ENCODE measurements around the gene TEX55. TPM values are rescaled to one million over a fixed set of nuclear protein-coding genes. Genes with fewer than 3 reads are reported as not detected.
"Not testable (repeated sequence)": the region's sequence is repeated elsewhere in the genome, so short reads cannot be mapped to it uniquely, and the experiment has no call there.

The TEX55 gene
- total RNA-seq, result not detected in 2 replicates

DNA sequence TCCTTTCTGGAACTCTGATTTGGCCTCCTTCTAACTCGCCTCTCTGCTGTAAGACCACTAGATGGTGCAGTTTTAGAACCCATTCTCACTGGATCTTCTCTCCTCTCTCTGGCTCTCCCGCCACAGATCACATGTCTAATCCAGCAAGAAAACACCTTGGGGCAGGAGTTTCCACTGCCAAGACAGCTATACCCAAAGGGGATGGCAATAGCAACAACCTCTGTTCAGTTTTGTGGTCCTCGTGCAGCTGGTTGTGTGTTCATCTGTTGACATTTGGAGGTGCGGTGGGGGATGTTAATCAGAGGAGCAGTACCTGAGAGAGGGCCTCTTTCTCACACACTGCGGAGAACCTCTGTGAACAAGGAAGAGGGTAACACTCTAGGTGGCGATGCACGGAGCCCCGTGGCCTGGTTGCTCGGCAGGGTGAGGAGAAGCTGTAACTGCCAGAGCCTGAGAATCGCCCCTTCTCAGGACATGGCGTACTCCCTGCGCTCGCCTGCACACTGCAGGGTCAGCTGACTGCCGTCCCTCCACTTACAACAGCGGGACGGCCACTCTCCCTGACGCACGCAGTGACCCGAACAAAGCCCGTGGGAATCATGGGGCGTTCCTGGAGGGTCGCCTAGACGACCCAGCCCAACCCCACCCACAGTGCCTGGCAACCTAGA lies at the start of gene TEX55:
TSS of gene TEX55 (plus strand) at position 666 of the 668 bp plus-strand sequence. CDS start 25 bp downstream, outside the sequence.
- Mint-ChIP-seq H3K27me3 (ENCODE audit: low read depth) (no peaks in the 10 kb centered on the region), H3K36me3 (ENCODE audit: low read depth) (no peaks in the 10 kb centered on the region), H3K4me1 (ENCODE audit: low read depth) (no peaks in the 10 kb centered on the region), H3K4me3 (ENCODE audit: low read depth) (no peak within 1 kb of the TSS), H3K9me3 (no peaks in the 10 kb centered on the region), H3K27ac (no peak within 1 kb of the TSS)
- DNase-seq (ENCODE audit: low spot score), result no peak
- intact Hi-C loops (cut with micrococcal nuclease), result loop anchor here (1.0 to 10.0 kb wide), 3 partner anchors 96 to 539 kb away; no protein-coding TSS in a partner anchor

DNA sequence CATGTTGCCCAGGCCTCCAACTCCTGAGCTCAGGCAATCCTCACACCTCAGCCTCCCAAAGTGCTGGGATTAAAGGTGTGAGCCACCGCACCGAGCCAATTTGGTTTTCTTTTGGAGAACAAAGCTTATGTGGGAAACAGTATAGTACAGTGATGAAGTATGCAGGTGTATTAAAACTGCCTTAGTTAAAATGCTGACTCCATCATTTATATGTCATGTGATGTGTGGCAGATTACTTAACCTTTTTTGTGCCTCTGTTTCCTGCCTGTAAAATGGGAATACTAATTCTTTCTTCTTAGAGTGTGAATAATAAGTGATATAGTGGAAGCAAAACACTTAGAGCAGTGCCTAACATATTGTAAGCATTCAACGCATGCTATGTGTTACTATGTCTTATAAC lies 48.0 kb upstream of the TEX55 start:
- Mint-ChIP-seq H3K27ac (no peak overlapping the region), H3K9me3 (no peaks in the 10 kb centered on the region), H3K4me3 (ENCODE audit: low read depth) (no peak overlapping the region), H3K4me1 (ENCODE audit: low read depth) (no peaks in the 10 kb centered on the region), H3K36me3 (ENCODE audit: low read depth) (no peaks in the 10 kb centered on the region), H3K27me3 (ENCODE audit: low read depth) (peaks cover 4% of the 10 kb centered on the region)
- intact Hi-C loops (cut with micrococcal nuclease), result loop anchor here (1.0 to 5.0 kb wide), 3 partner anchors 61 to 216 kb away; partner anchors contain the start of gene B4GALT4
- no peak for DNase-seq (ENCODE audit: low spot score)

DNA sequence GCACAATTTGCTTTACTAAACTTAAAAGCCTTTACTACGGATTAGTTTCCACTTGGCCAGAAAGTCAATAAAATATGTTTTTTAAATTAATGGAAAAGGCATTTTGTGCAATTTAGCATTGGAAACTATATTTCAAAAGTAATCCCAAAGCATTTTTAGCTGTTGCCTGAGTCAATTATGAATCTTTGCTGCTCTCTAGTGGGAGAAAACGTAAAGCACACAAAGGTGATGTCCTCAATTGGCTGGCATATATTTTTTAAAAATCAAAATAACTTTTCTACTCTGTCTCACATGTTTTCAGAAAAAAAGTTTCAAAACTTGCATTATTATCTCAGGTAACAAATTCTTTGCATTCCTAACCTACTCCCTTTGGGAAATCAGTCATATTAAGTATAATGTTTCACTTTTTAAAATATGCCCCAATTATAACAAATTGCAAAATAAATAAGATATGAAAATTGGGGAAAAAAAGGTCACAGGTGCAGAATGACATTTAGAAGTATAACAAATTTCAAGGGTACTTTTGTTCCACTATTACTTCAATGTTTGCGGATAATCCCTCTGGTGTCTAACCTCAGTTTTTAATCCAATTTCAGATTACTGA lies 47.2 kb upstream of the TEX55 start:
- H3K27me3 Mint-ChIP-seq (ENCODE audit: low read depth), result peaks cover 4% of the 10 kb centered on the region
- no peaks in the 10 kb centered on the region for H3K9me3 Mint-ChIP-seq
- intact Hi-C loops (cut with micrococcal nuclease), result loop anchor here (1.0 to 5.0 kb wide), 3 partner anchors 61 to 216 kb away; partner anchors contain the start of gene B4GALT4
- H3K4me3 Mint-ChIP-seq (ENCODE audit: low read depth), result no peak overlapping the region
- H3K4me1 Mint-ChIP-seq (ENCODE audit: low read depth), result no peaks in the 10 kb centered on the region
- H3K27ac Mint-ChIP-seq, result no peak overlapping the region
- DNase-seq (ENCODE audit: low spot score), result no peak
- no peaks in the 10 kb centered on the region for H3K36me3 Mint-ChIP-seq (ENCODE audit: low read depth)

DNA sequence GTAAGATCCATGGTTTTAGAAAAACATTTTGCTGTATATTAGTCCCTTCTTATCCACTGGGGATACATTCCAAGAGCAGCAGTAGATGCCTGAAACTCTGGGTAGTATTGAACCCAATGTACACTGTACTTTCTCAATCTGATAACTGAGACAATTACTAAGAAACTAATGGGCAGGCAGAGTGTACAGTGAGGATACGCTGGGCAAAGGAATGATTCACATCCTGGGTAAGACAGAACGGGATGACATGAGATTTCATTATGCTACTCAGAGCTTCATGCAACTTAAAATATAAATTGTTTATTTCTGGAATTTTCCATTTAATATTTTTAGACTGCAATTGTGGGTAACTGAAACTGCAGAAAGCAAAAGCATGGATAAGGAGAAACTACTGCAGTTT lies 46.2 kb upstream of the TEX55 start:
- intact Hi-C loops (cut with micrococcal nuclease), result loop anchor here (2.0 to 5.0 kb wide), 2 partner anchors 62 to 141 kb away; partner anchors contain the start of gene B4GALT4
- H3K4me1 Mint-ChIP-seq (ENCODE audit: low read depth), result no peaks in the 10 kb centered on the region
- no peaks in the 10 kb centered on the region for H3K9me3 Mint-ChIP-seq
- no peaks in the 10 kb centered on the region for H3K36me3 Mint-ChIP-seq (ENCODE audit: low read depth)
- DNase-seq (ENCODE audit: low spot score), result no peak
- peaks cover 4% of the 10 kb centered on the region for H3K27me3 Mint-ChIP-seq (ENCODE audit: low read depth)
- no peak overlapping the region for H3K4me3 Mint-ChIP-seq (ENCODE audit: low read depth)
- no peak overlapping the region for H3K27ac Mint-ChIP-seq

DNA sequence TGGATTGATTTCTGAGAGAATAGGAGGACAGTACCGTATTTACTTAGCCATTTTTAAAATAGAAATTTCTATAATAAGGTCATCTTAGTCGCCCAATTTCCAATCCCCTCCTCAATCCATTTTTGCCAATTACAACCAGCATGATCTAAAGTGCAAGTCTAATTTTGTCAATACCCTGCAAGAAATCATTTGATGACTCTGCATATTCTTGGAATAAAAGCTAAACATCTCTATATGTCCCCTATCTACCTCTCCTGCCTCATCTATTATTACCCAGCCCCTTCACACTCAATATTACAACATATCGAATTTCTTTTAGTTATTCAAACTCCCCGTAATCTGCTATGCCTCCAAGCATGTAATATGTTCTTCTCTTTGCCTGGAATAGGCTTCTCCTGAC lies 41.9 kb upstream of the TEX55 start:
- intact Hi-C loops (cut with micrococcal nuclease), result no loop called here
- H3K4me3 Mint-ChIP-seq (ENCODE audit: low read depth), result no peak overlapping the region
- H3K27me3 Mint-ChIP-seq (ENCODE audit: low read depth), result peaks cover 4% of the 10 kb centered on the region
- no peak overlapping the region for H3K27ac Mint-ChIP-seq
- H3K36me3 Mint-ChIP-seq (ENCODE audit: low read depth), result no peaks in the 10 kb centered on the region
- no peaks in the 10 kb centered on the region for H3K4me1 Mint-ChIP-seq (ENCODE audit: low read depth)
- no peak for DNase-seq (ENCODE audit: low spot score)
- no peaks in the 10 kb centered on the region for H3K9me3 Mint-ChIP-seq

DNA sequence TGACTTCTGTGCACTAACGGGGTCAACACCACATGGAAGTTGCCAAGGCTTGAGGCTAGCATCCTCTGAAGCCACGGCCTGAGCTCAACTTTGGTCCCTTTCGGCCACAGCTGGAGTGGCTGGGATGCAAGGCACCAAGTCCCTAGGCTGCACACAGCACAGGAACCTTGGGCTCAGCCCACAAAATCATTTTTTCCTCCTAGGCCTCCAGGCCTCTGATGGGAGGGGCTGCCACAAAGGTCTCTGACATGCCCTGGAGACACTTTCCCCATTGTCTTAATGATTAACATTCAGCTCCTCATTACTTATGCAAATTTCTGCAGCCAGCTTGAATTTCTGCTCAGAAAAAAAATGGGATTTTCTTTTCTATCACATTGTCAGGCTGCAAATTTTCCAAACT lies 27.6 kb upstream of the TEX55 start:
- H3K27me3 Mint-ChIP-seq (ENCODE audit: low read depth); H3K36me3 Mint-ChIP-seq (ENCODE audit: low read depth); intact Hi-C loops (cut with micrococcal nuclease); H3K27ac Mint-ChIP-seq; DNase-seq (ENCODE audit: low spot score); H3K4me1 Mint-ChIP-seq (ENCODE audit: low read depth); H3K4me3 Mint-ChIP-seq (ENCODE audit: low read depth): not testable (repeated sequence)
- peaks cover 22% of the 10 kb centered on the region for H3K9me3 Mint-ChIP-seq

DNA sequence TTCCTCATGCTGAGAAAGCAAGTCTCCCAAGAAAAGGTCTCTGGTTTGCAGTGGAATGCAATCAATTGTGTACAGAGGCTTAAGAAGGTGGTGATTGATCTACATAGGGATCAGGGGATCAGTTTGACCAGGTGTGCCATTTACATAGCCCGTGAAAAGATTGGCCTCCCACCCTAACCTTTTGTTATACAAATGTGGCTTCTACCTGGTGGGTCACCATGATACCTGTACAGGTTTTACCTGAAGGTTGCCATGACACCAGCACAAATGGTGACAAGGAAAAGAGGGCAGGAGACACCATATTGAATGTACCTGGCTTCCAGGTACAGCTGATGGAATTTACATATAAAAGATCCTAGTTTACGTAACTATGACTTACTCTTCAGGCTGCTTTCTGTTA lies 25.5 kb upstream of the TEX55 start:
- H3K9me3 Mint-ChIP-seq, result peaks cover 18% of the 10 kb centered on the region

DNA sequence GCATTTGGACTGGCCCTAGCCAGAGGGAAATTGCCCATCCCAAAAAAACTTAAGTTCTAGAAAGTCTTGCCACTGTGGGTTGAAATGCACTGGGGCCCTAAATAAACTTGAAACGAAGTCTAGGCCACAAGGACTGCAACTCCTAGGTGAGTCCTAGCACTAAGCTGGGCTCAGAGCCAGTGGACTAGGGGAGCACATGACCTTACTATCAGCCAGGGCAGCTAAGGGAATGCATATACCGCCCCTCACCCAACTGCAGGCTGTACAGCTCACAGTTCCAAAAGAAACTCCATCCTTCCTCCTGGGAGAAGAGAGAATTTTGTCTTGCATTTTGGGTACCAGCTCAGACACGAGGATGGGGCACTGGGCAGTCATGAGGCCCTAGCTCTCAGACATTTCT lies 23.6 kb upstream of the TEX55 start:
- H3K27me3 Mint-ChIP-seq (ENCODE audit: low read depth), result peaks cover 1% of the 10 kb centered on the region
- intact Hi-C loops (cut with micrococcal nuclease), result no loop called here
- no peak overlapping the region for H3K27ac Mint-ChIP-seq
- no peaks in the 10 kb centered on the region for H3K4me1 Mint-ChIP-seq (ENCODE audit: low read depth)
- H3K9me3 Mint-ChIP-seq, result peaks cover 13% of the 10 kb centered on the region
- H3K36me3 Mint-ChIP-seq (ENCODE audit: low read depth), result no peaks in the 10 kb centered on the region
- no peak for DNase-seq (ENCODE audit: low spot score)
- no peak overlapping the region for H3K4me3 Mint-ChIP-seq (ENCODE audit: low read depth)

More for the DNA sequence above, 25.5 kb upstream of the TEX55 start:
- no peaks in the 10 kb centered on the region for H3K27me3 Mint-ChIP-seq (ENCODE audit: low read depth)
- H3K36me3 Mint-ChIP-seq (ENCODE audit: low read depth), result no peaks in the 10 kb centered on the region
- intact Hi-C loops (cut with micrococcal nuclease), result no loop called here
- H3K27ac Mint-ChIP-seq, result no peak overlapping the region
- no peak for DNase-seq (ENCODE audit: low spot score)
- H3K4me3 Mint-ChIP-seq (ENCODE audit: low read depth), result no peak overlapping the region
- no peaks in the 10 kb centered on the region for H3K4me1 Mint-ChIP-seq (ENCODE audit: low read depth)

DNA sequence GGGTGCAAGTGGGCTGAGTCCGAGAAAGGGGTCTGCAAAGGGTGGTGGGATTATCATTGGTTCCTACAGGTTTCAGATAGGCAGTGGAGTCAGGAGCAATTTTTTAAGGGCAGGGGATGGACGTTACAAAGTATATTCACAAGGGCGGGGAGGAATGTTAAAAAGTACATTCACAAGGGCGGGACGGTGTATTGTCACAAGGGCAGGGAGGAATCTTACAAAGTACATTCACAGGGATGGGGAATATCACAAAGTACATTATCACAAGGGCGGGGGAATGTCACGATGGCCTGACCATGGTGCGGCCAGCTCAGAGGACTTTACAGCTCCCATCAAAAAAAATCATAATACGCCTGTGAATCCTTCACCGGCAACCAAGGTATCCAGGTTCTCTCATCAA lies 20.6 kb upstream of the TEX55 start:
- Mint-ChIP-seq H3K4me1 (ENCODE audit: low read depth) (no peaks in the 10 kb centered on the region), H3K27me3 (ENCODE audit: low read depth) (peaks cover 1% of the 10 kb centered on the region), H3K9me3 (no peaks in the 10 kb centered on the region), H3K4me3 (ENCODE audit: low read depth) (no peak overlapping the region), H3K27ac (no peak overlapping the region), H3K36me3 (ENCODE audit: low read depth) (no peaks in the 10 kb centered on the region)
- intact Hi-C loops (cut with micrococcal nuclease), result no loop called here
- DNase-seq (ENCODE audit: low spot score), result no peak

DNA sequence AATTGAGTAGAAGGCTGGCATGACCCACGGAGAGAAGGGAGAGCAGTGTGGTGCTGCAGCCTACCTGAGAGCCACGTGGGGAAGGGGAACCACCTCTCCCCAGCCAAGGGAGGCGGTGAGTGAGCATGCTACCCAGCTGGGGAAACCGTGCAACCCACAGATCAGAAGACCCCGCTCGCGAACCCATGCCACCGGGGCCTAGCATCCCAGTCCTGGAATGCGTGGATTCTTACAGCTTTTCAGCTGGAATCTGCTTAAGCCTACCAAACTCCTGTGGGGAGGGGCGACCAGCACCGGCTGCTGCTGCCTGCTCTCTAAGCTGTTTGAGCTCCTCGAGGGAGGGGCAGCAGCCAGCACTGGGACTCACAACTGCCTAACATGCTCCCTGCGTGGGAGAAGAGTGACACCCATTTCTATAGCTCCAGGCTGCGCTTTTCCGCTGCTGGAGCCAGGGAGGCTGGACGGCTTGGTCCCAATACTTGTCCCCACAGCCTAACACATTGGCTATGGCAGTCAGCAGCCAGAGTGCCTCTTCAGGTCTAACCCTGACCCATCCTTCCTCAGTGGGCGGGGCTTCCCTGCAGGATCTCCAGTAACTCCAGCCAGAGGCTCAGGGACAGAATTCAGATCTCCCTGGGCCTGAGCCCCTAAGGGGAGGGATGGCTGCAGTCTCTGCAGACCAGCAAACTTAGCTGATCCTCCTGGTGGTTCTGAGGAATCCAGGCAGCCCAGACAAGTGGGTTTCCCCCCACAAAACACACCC lies 20.0 kb upstream of the TEX55 start:
- no peak for DNase-seq (ENCODE audit: low spot score)
- no peaks in the 10 kb centered on the region for H3K9me3 Mint-ChIP-seq
- no peak overlapping the region for H3K27ac Mint-ChIP-seq
- peaks cover 1% of the 10 kb centered on the region for H3K27me3 Mint-ChIP-seq (ENCODE audit: low read depth)
- H3K4me1 Mint-ChIP-seq (ENCODE audit: low read depth), result no peaks in the 10 kb centered on the region
- intact Hi-C loops (cut with micrococcal nuclease), result no loop called here
- no peaks in the 10 kb centered on the region for H3K36me3 Mint-ChIP-seq (ENCODE audit: low read depth)
- no peak overlapping the region for H3K4me3 Mint-ChIP-seq (ENCODE audit: low read depth)

DNA sequence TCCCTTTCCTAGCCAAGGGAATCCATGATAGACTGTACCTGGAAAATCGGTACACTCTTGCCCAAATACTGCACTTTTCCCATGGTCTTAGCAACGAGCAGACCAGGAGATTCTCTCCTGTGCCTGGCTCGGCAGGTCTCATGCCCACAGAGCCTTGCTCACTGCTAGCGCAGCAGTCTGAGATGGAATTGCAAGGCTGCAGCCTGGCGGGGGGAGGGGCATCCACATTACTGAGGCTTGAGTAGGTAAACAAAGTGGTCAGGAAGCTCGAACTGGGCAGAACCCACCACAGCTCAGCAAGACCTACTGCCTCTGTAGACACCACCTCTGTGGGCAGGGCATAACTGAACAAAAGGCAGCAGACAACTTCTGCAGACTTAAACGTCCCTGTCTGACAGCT lies 15.7 kb upstream of the TEX55 start:
- H3K36me3 Mint-ChIP-seq (ENCODE audit: low read depth); DNase-seq (ENCODE audit: low spot score); H3K27ac Mint-ChIP-seq; H3K4me1 Mint-ChIP-seq (ENCODE audit: low read depth); intact Hi-C loops (cut with micrococcal nuclease); H3K4me3 Mint-ChIP-seq (ENCODE audit: low read depth); H3K9me3 Mint-ChIP-seq; H3K27me3 Mint-ChIP-seq (ENCODE audit: low read depth): not testable (repeated sequence)

DNA sequence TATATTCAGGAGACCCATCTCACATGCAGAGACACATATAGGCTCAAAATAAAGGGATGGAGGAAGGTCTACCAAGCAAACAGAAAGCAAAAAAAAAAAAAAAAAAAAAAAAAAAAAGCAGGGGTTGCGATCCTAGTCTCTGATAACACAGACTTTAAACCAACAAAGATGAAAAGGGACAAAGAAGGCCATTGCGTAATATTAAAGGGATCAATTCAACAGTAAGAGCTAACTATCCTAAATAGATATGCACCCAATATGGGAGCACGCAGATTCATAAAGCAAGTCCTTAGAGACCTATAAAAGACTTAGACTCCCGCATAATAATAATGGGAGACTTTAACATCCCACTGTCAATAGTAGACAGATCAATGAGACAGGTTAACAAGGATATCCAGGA lies 13.7 kb upstream of the TEX55 start:
- H3K9me3 Mint-ChIP-seq; H3K36me3 Mint-ChIP-seq (ENCODE audit: low read depth); H3K27me3 Mint-ChIP-seq (ENCODE audit: low read depth); H3K27ac Mint-ChIP-seq; DNase-seq (ENCODE audit: low spot score); H3K4me1 Mint-ChIP-seq (ENCODE audit: low read depth); H3K4me3 Mint-ChIP-seq (ENCODE audit: low read depth); intact Hi-C loops (cut with micrococcal nuclease): not testable (repeated sequence)

DNA sequence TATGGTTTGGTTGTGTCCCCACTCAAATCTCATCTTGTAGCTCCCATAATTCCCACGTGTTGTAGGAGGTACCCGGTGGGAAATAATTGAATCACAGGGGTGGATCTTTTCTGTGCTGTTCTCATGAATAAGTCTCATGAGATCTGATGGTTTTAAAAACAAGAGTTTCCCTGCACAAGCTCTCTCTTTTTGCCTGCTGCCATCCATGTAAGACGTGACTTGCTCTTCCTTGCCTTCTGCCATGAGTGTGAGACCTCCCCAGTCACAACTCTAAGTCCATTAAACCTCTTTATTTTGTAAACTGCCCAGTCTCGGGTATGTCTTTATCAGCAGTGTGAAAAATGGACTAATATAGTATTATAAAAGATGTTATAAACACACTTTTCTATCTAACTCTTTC lies 6.6 kb upstream of the TEX55 start:
- not testable (repeated sequence) for H3K4me3 Mint-ChIP-seq (ENCODE audit: low read depth)

More for the DNA sequence above, 6.6 kb upstream of the TEX55 start:
- H3K36me3 Mint-ChIP-seq (ENCODE audit: low read depth); H3K27me3 Mint-ChIP-seq (ENCODE audit: low read depth); H3K27ac Mint-ChIP-seq; H3K4me1 Mint-ChIP-seq (ENCODE audit: low read depth); DNase-seq (ENCODE audit: low spot score); H3K9me3 Mint-ChIP-seq; intact Hi-C loops (cut with micrococcal nuclease): not testable (repeated sequence)

All from activated T-helper 2 cell treated with anti-CD3 and anti-CD28 coated beads, Interferon-gamma antibody, Interleukin-2, Interleukin-4, amounts not matched to agents 10 μg/mL and 5 μg/mL and 100 μg/mL, durations not matched to agents 14 hours and 24 hours and 36 hours (primary cell).